Measurements from ENCODE around the gene CCDC9B.

DNA sequence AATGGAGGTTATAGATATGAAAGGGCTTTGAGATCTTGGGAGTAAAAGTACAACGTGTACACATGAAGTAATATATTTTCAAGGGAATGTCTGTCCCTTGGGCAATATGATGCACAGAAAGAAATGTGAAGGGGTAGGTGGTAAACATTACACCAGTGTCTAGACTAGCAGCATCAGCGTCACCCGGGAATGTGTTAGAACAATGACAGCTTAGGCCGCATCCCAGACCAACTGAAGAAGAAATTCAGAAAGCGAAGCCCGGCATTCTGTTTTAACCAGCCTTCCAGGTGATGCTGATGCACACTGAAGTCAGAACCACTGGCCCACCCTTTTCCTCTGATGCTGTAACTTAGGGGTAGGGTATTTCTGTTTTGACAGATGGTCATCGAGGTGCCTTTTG lies 10.9 kb downstream of the CCDC9B start:
- TF ChIP-seq, protein P1, sequence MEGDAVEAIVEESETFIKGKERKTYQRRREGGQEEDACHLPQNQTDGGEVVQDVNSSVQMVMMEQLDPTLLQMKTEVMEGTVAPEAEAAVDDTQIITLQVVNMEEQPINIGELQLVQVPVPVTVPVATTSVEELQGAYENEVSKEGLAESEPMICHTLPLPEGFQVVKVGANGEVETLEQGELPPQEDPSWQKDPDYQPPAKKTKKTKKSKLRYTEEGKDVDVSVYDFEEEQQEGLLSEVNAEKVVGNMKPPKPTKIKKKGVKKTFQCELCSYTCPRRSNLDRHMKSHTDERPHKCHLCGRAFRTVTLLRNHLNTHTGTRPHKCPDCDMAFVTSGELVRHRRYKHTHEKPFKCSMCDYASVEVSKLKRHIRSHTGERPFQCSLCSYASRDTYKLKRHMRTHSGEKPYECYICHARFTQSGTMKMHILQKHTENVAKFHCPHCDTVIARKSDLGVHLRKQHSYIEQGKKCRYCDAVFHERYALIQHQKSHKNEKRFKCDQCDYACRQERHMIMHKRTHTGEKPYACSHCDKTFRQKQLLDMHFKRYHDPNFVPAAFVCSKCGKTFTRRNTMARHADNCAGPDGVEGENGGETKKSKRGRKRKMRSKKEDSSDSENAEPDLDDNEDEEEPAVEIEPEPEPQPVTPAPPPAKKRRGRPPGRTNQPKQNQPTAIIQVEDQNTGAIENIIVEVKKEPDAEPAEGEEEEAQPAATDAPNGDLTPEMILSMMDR (conservative IDR thresholded peaks at IDR 0.05; ENCODE audit: low read depth, low read length): no peak
- no peak for TF ChIP-seq EZH2phosphoT487 (IDR thresholded peaks at IDR 0.05; ENCODE audit: borderline replicate concordance, low read length)
